ENCODE results near the gene PAGE4. TPM values are rescaled to one million over a fixed set of nuclear protein-coding genes. Genes with fewer than 3 reads are reported as not detected.

PAGE4 gene
- total and polyA plus RNA-seq, 4 donors: not detected

DNA sequence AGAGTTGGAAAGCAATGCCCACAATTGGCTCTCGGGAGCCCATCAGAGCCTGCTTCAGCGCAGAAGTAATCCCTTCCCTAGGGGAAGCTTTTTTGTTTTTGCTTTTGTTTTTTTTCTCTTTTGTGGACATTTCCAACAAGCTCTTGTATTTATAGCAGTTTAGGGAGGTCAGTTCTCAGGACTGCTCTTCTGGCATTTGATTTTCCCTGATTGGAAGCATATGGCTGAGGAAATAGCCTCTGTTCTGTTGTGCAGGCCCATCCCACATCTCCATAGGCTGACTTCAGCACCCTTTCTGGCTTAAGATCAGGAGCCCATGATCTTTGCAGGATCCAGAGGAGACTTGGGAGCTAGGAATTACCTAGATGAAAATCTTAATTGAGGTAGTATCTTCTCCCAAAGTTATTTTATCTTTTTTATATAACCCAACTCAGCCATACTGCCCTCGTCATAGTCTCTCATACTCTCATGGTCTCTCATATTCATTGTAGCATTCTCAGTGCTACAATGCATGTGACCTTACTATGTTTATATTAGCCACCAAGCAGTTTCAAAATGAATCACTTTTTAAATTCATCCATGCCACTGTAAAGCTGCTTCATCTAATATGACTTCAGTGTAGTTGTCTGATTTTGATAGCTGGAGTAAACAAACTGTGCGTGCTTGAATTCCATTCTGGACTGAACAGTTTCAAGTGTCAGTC lies 16.7 kb downstream of the PAGE4 start:
- Histone ChIP-seq H3K4me1 (ENCODE audit: control insufficient read depth in 4 of 4, insufficient read depth in 4 of 4, low read length in 3 of 4) (no peaks in the 10 kb centered on the region), H3K9me3 (ENCODE audit: control insufficient read depth in 4 of 4, low read length in 3 of 4) (peaks cover 0 to 4% (median under 1%) of the 10 kb centered on the region in 4 donors), H3K36me3 (ENCODE audit: control insufficient read depth in 4 of 4, insufficient read depth in 3 of 4, low read depth in 1 of 4, low read length in 3 of 4) (no peaks in the 10 kb centered on the region), H3K27me3 (ENCODE audit: control insufficient read depth in 4 of 4, insufficient read depth in 4 of 4, low read length in 3 of 4) (peaks cover 0 to 3% (median 0%) of the 10 kb centered on the region in 4 donors), H3K27ac (ENCODE audit: low read depth in 1 of 2, low read length in 2 of 2) (no peak overlapping the region), H3K9ac (ENCODE audit: low read depth in 1 of 2, low read length in 2 of 2) (no peak overlapping the region), H3K4me3 (ENCODE audit: low read depth in 1 of 3, low read length in 3 of 3) (no peak overlapping the region)
- WGBS: 87% methylated on average over 4 of the region's 4 CpGs
- TF ChIP-seq HNF4A (conservative IDR thresholded peaks at IDR 0.05): no peak
- TF ChIP-seq, protein P1, sequence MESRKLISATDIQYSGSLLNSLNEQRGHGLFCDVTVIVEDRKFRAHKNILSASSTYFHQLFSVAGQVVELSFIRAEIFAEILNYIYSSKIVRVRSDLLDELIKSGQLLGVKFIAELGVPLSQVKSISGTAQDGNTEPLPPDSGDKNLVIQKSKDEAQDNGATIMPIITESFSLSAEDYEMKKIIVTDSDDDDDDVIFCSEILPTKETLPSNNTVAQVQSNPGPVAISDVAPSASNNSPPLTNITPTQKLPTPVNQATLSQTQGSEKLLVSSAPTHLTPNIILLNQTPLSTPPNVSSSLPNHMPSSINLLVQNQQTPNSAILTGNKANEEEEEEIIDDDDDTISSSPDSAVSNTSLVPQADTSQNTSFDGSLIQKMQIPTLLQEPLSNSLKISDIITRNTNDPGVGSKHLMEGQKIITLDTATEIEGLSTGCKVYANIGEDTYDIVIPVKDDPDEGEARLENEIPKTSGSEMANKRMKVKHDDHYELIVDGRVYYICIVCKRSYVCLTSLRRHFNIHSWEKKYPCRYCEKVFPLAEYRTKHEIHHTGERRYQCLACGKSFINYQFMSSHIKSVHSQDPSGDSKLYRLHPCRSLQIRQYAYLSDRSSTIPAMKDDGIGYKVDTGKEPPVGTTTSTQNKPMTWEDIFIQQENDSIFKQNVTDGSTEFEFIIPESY (IDR thresholded peaks at IDR 0.05): no peak
- TF ChIP-seq FOXA1 (IDR thresholded peaks at IDR 0.05): no peak
- TF ChIP-seq, protein P2, sequence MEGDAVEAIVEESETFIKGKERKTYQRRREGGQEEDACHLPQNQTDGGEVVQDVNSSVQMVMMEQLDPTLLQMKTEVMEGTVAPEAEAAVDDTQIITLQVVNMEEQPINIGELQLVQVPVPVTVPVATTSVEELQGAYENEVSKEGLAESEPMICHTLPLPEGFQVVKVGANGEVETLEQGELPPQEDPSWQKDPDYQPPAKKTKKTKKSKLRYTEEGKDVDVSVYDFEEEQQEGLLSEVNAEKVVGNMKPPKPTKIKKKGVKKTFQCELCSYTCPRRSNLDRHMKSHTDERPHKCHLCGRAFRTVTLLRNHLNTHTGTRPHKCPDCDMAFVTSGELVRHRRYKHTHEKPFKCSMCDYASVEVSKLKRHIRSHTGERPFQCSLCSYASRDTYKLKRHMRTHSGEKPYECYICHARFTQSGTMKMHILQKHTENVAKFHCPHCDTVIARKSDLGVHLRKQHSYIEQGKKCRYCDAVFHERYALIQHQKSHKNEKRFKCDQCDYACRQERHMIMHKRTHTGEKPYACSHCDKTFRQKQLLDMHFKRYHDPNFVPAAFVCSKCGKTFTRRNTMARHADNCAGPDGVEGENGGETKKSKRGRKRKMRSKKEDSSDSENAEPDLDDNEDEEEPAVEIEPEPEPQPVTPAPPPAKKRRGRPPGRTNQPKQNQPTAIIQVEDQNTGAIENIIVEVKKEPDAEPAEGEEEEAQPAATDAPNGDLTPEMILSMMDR (IDR thresholded peaks at IDR 0.05; ENCODE audit: low read depth, low read length, missing input control): no peak
- TF ChIP-seq, protein P3, sequence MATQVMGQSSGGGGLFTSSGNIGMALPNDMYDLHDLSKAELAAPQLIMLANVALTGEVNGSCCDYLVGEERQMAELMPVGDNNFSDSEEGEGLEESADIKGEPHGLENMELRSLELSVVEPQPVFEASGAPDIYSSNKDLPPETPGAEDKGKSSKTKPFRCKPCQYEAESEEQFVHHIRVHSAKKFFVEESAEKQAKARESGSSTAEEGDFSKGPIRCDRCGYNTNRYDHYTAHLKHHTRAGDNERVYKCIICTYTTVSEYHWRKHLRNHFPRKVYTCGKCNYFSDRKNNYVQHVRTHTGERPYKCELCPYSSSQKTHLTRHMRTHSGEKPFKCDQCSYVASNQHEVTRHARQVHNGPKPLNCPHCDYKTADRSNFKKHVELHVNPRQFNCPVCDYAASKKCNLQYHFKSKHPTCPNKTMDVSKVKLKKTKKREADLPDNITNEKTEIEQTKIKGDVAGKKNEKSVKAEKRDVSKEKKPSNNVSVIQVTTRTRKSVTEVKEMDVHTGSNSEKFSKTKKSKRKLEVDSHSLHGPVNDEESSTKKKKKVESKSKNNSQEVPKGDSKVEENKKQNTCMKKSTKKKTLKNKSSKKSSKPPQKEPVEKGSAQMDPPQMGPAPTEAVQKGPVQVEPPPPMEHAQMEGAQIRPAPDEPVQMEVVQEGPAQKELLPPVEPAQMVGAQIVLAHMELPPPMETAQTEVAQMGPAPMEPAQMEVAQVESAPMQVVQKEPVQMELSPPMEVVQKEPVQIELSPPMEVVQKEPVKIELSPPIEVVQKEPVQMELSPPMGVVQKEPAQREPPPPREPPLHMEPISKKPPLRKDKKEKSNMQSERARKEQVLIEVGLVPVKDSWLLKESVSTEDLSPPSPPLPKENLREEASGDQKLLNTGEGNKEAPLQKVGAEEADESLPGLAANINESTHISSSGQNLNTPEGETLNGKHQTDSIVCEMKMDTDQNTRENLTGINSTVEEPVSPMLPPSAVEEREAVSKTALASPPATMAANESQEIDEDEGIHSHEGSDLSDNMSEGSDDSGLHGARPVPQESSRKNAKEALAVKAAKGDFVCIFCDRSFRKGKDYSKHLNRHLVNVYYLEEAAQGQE (IDR thresholded peaks at IDR 0.05): no peak
- no peak for TF ChIP-seq HNF4G (IDR thresholded peaks at IDR 0.05)
- TF ChIP-seq TAF1 (conservative IDR thresholded peaks at IDR 0.05): no peak
- TF ChIP-seq GABPA (IDR thresholded peaks at IDR 0.05 in 1 of 2, conservative IDR thresholded peaks at IDR 0.05 in 1 of 2): no peak
- TF ChIP-seq JUND (IDR thresholded peaks at IDR 0.05): no peak
- TF ChIP-seq, protein P4, sequence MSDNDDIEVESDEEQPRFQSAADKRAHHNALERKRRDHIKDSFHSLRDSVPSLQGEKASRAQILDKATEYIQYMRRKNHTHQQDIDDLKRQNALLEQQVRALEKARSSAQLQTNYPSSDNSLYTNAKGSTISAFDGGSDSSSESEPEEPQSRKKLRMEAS (IDR thresholded peaks at IDR 0.05): no peak
- no peak for TF ChIP-seq FOXA2 (IDR thresholded peaks at IDR 0.05)
- TF ChIP-seq, protein P5, sequence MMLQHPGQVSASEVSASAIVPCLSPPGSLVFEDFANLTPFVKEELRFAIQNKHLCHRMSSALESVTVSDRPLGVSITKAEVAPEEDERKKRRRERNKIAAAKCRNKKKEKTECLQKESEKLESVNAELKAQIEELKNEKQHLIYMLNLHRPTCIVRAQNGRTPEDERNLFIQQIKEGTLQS (IDR thresholded peaks at IDR 0.05): no peak
- no peak for TF ChIP-seq YY1 (IDR thresholded peaks at IDR 0.05)
- TF ChIP-seq RXRA (IDR thresholded peaks at IDR 0.05): no peak
- TF ChIP-seq SP1 (IDR thresholded peaks at IDR 0.05): no peak
- TF ChIP-seq NR2F2 (IDR thresholded peaks at IDR 0.05): no peak
- no peak for TF ChIP-seq RAD21 (IDR thresholded peaks at IDR 0.05)
- no peak for TF ChIP-seq EGR1 (IDR thresholded peaks at IDR 0.05; ENCODE audit: low read depth in 2 of 2)
- DNase-seq (ENCODE audit: low spot score): no peak
